Measurements from ENCODE around the gene CFAP69.
A peak's percentile ranks its signal among the peaks of the same experiment; 100 is the strongest.

CFAP69 gene, protein sequence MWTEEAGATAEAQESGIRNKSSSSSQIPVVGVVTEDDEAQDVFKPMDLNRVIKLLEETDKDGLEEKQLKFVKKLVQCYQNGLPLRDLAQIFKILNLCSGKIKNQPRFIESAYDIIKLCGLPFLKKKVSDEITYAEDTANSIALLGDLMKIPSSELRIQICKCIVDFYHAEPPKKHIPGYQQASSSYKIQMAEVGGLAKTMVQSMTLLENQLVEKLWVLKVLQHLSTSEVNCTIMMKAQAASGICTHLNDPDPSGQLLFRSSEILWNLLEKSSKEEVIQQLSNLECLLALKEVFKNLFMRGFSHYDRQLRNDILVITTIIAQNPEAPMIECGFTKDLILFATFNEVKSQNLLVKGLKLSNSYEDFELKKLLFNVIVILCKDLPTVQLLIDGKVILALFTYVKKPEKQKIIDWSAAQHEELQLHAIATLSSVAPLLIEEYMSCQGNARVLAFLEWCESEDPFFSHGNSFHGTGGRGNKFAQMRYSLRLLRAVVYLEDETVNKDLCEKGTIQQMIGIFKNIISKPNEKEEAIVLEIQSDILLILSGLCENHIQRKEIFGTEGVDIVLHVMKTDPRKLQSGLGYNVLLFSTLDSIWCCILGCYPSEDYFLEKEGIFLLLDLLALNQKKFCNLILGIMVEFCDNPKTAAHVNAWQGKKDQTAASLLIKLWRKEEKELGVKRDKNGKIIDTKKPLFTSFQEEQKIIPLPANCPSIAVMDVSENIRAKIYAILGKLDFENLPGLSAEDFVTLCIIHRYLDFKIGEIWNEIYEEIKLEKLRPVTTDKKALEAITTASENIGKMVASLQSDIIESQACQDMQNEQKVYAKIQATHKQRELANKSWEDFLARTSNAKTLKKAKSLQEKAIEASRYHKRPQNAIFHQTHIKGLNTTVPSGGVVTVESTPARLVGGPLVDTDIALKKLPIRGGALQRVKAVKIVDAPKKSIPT

DNA sequence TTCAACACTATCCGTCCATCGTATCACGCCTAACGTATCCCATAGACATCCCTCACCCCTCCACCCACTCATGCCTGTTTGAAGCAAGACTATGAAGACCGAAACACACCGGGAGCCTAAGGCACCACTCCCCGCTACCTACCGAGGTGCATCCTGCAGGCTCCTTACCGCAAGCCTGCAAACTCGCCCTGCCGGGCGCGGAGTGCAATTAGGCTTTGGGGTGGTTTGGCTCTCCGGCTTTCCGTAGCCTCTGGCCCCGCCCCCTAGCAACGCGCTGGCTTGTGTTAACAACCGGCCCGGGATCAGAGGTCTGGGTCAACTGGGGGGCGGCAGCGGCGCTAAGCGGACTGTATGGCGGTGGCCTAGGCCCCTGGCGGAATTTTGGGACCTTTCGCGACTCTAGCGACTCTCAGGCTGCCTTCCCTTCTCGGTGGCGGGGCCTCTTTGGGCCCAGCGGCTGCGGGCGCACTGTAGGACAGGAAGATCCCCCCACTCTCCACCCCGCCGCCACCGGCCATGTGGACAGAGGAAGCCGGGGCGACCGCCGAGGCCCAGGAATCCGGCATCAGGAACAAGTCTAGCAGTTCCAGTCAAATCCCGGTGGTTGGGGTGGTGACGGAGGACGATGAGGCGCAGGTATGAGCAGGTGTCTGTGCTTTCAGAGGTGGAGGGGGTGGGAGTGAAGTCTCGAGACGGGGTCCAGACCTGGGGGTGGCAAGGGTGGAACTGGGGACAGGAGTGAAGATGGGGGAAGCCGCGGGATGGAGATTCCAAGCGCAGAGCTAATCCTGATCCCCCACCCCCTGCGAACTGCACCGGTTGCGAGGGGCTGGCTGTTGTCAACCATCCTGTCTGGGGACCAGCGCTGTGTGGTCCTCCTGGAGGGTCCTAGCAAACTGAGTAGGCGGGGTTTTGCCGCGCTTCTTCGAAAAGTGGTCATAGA lies at the start of gene CFAP69:
TSS of gene CFAP69 (plus strand) at position 266 of the 943 bp plus-strand sequence. CDS start at position 517, 251 bp downstream.
- Mint-ChIP-seq H3K27me3 (peaks cover 46% of the 10 kb centered on the region), H3K27ac (ENCODE audit: low read depth) (peak within 1 kb of the TSS; percentile 71), H3K4me1 (peaks cover 21% of the 10 kb centered on the region), H3K4me3 (peak within 1 kb of the TSS; percentile 83), H3K36me3 (ENCODE audit: insufficient read depth) (peaks cover 4% of the 10 kb centered on the region), H3K9me3 (no peaks in the 10 kb centered on the region)
- peak; percentile 70 for ATAC-seq (replicated peaks; ENCODE audit: extremely low read depth, poor library complexity, severe bottlenecking)
- peak; percentile 72 to 79 for DNase-seq (ENCODE audit: low spot score in 2 of 2)

DNA sequence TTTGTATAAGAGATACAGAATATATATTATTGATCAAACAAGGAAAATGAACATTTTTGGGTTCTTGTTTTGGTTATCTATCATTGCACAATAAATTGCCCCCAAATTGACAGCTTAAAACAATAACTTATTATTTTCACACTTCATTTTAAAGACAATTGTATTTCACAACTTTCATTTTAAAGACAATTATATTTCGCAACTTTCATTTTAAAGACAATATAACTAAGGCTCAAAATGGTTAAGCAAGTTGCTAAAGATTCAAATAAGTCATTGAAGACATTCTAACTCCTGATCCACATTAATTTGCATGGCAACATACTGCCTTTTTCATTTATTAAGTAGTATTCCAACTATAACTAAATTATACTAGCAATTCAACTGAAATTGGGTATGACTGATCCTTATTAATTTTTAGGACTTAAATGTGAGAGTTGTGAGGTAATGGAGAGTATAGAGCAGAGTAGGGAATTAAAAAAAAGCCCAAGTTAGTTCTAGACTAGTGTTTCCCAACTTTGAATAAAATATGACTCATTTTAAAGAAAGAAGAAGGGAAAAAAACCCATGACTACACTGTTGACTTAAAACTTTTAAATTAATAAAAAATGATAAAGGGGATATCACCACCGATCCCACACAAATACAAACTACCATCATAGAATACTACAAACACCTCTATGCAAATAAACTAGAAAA lies 43.3 kb upstream of the CFAP69 start:
- Mint-ChIP-seq H3K9me3 (no peaks in the 10 kb centered on the region), H3K4me1 (no peaks in the 10 kb centered on the region), H3K27ac (ENCODE audit: low read depth) (no peak overlapping the region), H3K27me3 (no peaks in the 10 kb centered on the region), H3K4me3 (no peak overlapping the region), H3K36me3 (ENCODE audit: insufficient read depth) (no peaks in the 10 kb centered on the region)
- DNase-seq (ENCODE audit: low spot score in 2 of 2), result no peak
- no peak for ATAC-seq (replicated peaks; ENCODE audit: extremely low read depth, poor library complexity, severe bottlenecking)

DNA sequence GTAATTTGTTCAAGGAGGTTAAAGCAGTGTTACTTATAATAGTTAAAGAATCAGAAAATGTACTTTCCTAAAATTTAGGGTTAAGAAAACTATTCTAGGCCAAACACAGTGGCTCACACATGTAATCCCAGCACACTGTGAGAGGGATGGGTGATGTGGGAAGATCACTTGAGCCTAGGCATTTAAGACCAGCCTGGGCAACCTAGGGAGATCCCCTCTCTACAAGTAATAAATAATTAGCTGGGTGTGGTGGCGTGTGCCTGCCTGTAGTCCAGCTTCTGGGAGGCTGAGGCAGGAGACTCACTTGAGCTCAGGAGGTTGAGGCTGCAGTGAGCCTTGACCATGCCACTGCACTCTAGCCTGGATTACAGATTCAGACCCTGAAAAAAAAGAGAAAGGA lies 37.0 kb upstream of the CFAP69 start:
- ATAC-seq (replicated peaks; ENCODE audit: extremely low read depth, poor library complexity, severe bottlenecking) (no peak), DNase-seq (ENCODE audit: low spot score in 2 of 2) (no peak)
- H3K27me3 Mint-ChIP-seq, result peaks cover 12% of the 10 kb centered on the region
- H3K9me3 Mint-ChIP-seq, result no peaks in the 10 kb centered on the region
- H3K4me1 Mint-ChIP-seq, result no peaks in the 10 kb centered on the region
- H3K27ac Mint-ChIP-seq (ENCODE audit: low read depth), result no peak overlapping the region
- no peak overlapping the region for H3K4me3 Mint-ChIP-seq
- peaks cover 2% of the 10 kb centered on the region for H3K36me3 Mint-ChIP-seq (ENCODE audit: insufficient read depth)

DNA sequence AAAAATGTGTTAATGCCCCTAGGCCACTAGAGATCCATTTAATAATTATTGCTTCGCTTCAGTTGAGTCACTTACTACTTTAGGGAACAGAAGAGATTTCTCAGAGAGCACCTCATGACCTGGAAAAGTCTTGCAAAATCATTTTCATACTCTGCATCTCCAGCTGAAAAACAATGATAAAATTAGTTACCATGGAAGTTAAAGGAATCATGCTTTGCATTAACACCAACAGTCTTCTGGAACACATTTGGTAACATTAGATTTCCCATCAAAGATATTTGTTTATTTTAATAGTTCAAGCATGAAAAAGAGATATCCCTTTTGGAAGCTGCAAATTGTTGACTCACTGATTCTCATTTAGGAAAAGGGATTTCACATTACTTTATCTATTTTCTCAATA lies 35.2 kb upstream of the CFAP69 start:
- no peaks in the 10 kb centered on the region for H3K4me1 Mint-ChIP-seq

DNA sequence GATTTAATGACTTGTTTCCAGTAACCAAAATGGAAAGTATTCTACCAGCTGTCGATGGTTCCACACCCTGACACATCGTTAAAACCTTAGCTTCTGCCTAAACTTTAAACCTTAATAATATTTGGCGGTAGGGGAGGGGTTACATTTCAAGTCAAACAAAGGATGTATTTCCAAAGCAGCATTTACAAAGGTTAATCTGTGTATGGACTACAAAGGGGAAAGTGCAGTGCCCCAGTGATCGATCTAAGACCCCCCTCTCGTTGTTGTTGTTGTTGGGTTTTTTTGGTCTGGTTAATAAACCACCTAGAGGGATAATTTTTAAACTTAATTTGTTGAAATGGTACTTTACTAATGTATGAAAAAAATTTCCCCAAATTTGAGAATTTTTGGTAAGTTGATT lies 34.5 kb upstream of the CFAP69 start:
- no peaks in the 10 kb centered on the region for H3K9me3 Mint-ChIP-seq
- H3K27ac Mint-ChIP-seq (ENCODE audit: low read depth), result no peak overlapping the region
- H3K4me1 Mint-ChIP-seq, result no peaks in the 10 kb centered on the region
- DNase-seq (ENCODE audit: low spot score in 2 of 2) (no peak), ATAC-seq (replicated peaks; ENCODE audit: extremely low read depth, poor library complexity, severe bottlenecking) (no peak)
- peaks cover 12% of the 10 kb centered on the region for H3K27me3 Mint-ChIP-seq
- no peak overlapping the region for H3K4me3 Mint-ChIP-seq
- peaks cover 2% of the 10 kb centered on the region for H3K36me3 Mint-ChIP-seq (ENCODE audit: insufficient read depth)

More for the DNA sequence above, 35.2 kb upstream of the CFAP69 start:
- Mint-ChIP-seq H3K9me3 (no peaks in the 10 kb centered on the region), H3K27ac (ENCODE audit: low read depth) (no peak overlapping the region), H3K36me3 (ENCODE audit: insufficient read depth) (peaks cover 2% of the 10 kb centered on the region), H3K27me3 (peaks cover 12% of the 10 kb centered on the region), H3K4me3 (no peak overlapping the region)
- DNase-seq (ENCODE audit: low spot score in 2 of 2), result no peak
- ATAC-seq (replicated peaks; ENCODE audit: extremely low read depth, poor library complexity, severe bottlenecking), result no peak

DNA sequence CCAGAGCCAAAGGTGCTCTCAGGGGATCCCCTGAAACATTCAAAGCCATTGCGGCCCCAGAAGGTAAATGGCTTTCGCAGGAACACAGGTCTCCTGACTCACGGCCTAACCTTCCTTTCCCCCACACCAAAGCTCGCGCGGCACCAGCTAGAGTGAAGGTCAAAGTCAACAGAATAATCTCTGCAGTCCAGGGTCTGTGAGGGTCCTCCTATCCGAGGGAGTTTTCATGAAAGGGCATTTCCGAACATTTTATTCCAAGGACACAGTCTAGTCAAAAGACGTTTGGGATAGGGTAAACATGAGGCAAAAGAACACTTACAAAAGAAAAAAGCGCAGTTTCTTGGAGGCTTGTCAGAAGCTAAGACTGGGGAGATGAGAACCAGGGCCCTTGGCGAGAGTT lies 34.0 kb upstream of the CFAP69 start:
- Mint-ChIP-seq H3K9me3 (no peaks in the 10 kb centered on the region), H3K4me3 (no peak overlapping the region), H3K27me3 (peaks cover 12% of the 10 kb centered on the region), H3K27ac (ENCODE audit: low read depth) (no peak overlapping the region), H3K36me3 (ENCODE audit: insufficient read depth) (peaks cover 2% of the 10 kb centered on the region), H3K4me1 (no peaks in the 10 kb centered on the region)
- no peak for ATAC-seq (replicated peaks; ENCODE audit: extremely low read depth, poor library complexity, severe bottlenecking)
- no peak for DNase-seq (ENCODE audit: low spot score in 2 of 2)

DNA sequence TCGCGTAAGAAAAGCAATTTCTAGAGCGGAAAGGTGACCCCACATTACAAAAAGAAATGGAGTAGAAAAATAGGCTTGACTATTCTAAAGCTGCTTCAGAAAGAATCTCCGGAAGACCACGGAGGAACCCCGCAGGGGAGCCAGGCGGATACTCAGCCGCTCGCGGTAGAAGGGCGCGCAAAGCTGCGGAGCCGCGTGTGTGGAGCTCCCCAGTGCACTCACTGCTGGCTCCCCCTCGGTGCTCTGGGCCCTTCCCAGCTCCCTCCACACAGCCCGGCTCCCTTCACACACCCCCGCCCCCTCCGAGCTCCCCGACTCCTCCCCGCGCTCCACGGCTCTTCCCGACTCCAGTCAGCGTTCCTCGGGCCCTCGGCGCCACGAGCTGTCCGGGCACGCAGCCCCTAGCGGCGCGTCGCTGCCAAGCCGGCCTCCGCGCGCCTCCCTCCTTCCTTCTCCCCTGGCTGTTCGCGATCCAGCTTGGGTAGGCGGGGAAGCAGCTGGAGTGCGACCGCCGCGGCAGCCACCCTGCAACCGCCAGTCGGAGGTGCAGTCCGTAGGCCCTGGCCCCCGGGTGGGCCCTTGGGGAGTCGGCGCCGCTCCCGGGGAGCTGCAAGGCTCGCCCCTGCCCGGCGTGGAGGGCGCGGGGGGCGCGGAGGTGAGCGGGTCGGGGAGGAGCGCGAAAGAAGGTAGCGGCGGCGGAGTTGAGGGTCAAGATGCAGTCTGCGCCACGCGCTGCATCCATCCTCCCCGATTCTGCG lies 33.4 kb upstream of the CFAP69 start, which contains the start of gene STEAP2:
TSS of gene STEAP2 (plus strand) at position 350 of the 758 bp plus-strand sequence. CDS start 13,343 bp downstream, outside the sequence.
- Mint-ChIP-seq H3K9me3 (no peaks in the 10 kb centered on the region), H3K4me3 (no peak within 1 kb of the TSS), H3K4me1 (no peaks in the 10 kb centered on the region), H3K27me3 (peaks cover 12% of the 10 kb centered on the region), H3K27ac (ENCODE audit: low read depth) (no peak within 1 kb of the TSS), H3K36me3 (ENCODE audit: insufficient read depth) (peaks cover 2% of the 10 kb centered on the region)
- ATAC-seq (replicated peaks; ENCODE audit: extremely low read depth, poor library complexity, severe bottlenecking) (no peak), DNase-seq (ENCODE audit: low spot score in 2 of 2) (no peak)

DNA sequence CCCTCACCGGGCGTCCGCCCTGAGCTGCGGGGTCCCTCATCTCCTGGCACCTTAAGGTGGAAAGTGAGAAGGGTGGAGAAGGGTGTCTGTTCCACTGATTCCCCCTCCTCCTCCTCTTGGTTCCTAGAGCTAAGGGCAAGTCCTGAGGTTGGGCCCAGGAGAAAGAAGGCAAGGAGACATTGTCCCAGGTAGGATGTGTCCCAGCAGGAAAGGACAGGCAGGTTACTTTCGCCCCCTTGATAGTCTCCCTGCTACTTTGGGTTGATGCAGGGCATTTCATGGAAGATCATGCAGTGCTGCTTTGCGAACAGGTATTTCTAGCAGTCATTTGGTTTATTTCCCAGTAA lies 32.9 kb upstream of the CFAP69 start:
- H3K36me3 Mint-ChIP-seq (ENCODE audit: insufficient read depth), result peaks cover 2% of the 10 kb centered on the region
- DNase-seq (ENCODE audit: low spot score in 2 of 2) (no peak), ATAC-seq (replicated peaks; ENCODE audit: extremely low read depth, poor library complexity, severe bottlenecking) (no peak)
- H3K27me3 Mint-ChIP-seq, result peaks cover 12% of the 10 kb centered on the region
- no peaks in the 10 kb centered on the region for H3K4me1 Mint-ChIP-seq
- H3K9me3 Mint-ChIP-seq, result no peaks in the 10 kb centered on the region
- H3K4me3 Mint-ChIP-seq, result no peak overlapping the region
- H3K27ac Mint-ChIP-seq (ENCODE audit: low read depth), result no peak overlapping the region

DNA sequence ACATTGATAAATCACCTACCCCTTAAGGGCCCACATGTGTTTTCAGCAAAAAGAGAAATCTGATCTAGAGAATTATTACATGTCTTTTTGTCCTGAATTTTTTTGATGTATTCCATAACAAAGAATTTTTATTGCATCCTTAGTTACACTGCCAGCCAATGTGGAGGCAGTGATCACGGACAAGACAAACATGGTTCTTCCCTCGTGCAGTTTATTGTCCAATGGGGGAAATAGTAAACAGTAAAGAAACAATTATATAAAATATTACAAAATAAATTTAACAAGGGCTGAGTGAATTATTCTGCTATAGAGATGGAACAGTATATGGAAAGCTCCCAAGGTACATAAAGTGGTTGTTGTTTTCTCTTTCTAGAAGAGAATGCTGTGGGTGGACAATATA lies 31.5 kb upstream of the CFAP69 start:
- H3K27ac Mint-ChIP-seq (ENCODE audit: low read depth), result no peak overlapping the region
- ATAC-seq (replicated peaks; ENCODE audit: extremely low read depth, poor library complexity, severe bottlenecking), result no peak
- H3K27me3 Mint-ChIP-seq, result peaks cover 12% of the 10 kb centered on the region
- H3K36me3 Mint-ChIP-seq (ENCODE audit: insufficient read depth), result peaks cover 2% of the 10 kb centered on the region
- no peaks in the 10 kb centered on the region for H3K4me1 Mint-ChIP-seq
- no peaks in the 10 kb centered on the region for H3K9me3 Mint-ChIP-seq
- no peak overlapping the region for H3K4me3 Mint-ChIP-seq
- no peak for DNase-seq (ENCODE audit: low spot score in 2 of 2)

DNA sequence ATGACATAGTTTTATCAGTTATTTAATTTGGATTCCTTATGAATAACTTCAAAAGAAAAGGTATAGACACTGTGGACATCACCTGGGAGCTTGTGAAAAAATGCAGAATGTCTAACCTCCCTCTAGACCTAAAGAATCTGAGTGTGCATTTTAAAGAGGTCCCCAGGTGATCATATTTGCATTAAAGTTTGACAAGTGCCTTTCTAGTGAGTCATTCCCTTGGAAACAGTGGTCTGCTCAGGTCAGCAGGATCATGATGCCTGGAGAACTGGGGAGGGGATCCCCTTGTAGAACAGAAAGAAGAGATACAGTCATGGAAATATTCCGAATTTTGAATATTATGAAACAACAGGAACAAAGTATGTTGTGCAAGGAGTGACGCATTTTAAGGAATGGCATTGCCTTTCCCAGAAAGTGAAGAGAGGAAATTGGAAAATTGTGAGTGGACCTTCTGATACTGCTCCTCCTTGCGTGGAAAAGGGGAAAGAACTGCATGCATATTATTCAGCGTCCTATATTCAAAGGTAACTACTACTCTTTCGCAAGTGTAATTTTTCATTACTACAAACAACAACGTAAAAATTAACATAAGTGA lies 28.8 kb upstream of the CFAP69 start:
- H3K36me3 Mint-ChIP-seq (ENCODE audit: insufficient read depth), result no peaks in the 10 kb centered on the region
- DNase-seq (ENCODE audit: low spot score in 2 of 2), result no peak
- no peaks in the 10 kb centered on the region for H3K9me3 Mint-ChIP-seq
- H3K27me3 Mint-ChIP-seq, result peaks cover 25% of the 10 kb centered on the region
- ATAC-seq (replicated peaks; ENCODE audit: extremely low read depth, poor library complexity, severe bottlenecking), result no peak
- no peak overlapping the region for H3K4me3 Mint-ChIP-seq
- H3K27ac Mint-ChIP-seq (ENCODE audit: low read depth), result no peak overlapping the region
- no peaks in the 10 kb centered on the region for H3K4me1 Mint-ChIP-seq

DNA sequence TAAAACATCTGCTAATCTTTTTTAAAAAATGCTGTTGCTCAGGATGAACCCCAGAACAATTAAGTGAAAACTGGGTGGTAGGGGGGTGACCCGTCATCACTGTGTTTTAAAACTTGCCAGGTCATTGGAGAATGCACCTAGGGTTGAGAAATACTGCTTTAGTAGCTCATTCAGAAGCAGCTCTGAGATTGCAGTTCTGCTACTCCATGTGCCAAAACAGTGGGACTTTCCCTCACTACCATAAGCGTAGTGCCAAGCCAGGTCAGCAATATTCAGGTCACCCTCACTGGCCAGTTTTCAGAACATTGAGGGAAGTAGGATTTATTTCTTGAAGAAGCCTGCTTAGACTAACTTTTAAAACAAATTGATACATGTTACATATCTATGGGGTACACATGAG lies 28.2 kb upstream of the CFAP69 start:
- Mint-ChIP-seq H3K27me3 (peaks cover 27% of the 10 kb centered on the region), H3K4me3 (no peak overlapping the region), H3K4me1 (no peaks in the 10 kb centered on the region), H3K36me3 (ENCODE audit: insufficient read depth) (no peaks in the 10 kb centered on the region), H3K27ac (ENCODE audit: low read depth) (no peak overlapping the region), H3K9me3 (no peaks in the 10 kb centered on the region)
- no peak for ATAC-seq (replicated peaks; ENCODE audit: extremely low read depth, poor library complexity, severe bottlenecking)
- DNase-seq (ENCODE audit: low spot score in 2 of 2), result no peak
